ENCODE results near the gene SORCS2.
"Not testable (repeated sequence)": the region's sequence is repeated elsewhere in the genome, so short reads cannot be mapped to it uniquely, and the experiment has no call there.

SORCS2 gene

DNA sequence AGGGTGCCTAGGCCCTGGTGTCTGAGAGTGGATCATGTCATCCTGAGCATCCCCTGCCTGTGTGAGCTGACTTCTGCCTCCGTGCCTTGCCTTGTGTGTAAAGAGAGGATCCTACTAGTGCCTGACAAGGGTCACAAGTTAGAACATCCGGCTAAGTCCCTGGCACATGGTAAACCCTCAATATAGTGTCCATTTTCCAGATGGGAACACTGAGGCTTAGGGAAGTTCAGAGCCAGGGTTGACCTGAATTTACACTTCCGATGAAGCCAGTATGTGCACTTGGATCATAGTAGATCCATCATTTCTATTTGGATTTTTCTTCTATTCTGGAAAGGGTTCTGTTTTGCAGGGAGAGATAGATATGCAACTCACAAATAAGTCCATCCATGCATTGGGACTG, 254.9 kb downstream of the SORCS2 start:
- no peak overlapping the region for H3K4me3 ChIP-seq (ENCODE audit: low read depth, low read length)
- H3K4me1 ChIP-seq = no peaks in the 10 kb centered on the region
- no peak for DNase-seq
- TF ChIP-seq CTCF (IDR thresholded peaks at IDR 0.05; ENCODE audit: low read depth, low read length) = no peak
- H3K27me3 ChIP-seq = no peaks in the 10 kb centered on the region
- no peaks in the 10 kb centered on the region for H3K9me3 ChIP-seq
- H3K36me3 ChIP-seq = no peaks in the 10 kb centered on the region

DNA sequence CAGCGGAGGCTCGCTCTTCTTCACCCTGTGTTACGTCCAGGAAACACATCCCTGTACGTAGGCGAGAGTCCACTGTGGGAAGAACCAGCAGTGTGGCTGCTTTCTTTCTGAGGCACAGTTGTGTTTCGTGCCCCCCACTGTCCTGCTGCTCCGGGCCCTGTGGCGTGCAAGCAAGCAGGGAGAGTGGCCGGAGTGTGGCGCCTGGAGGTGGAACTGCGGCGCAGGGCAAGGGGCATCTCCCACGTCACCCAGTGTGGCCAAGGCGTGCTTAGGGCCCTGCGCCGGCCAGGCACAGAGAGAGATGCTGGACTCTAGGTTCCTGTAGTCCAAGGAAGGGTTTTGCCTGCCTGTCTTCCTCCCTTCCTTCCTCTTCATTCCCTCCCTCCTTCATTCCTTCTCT, 255.7 kb downstream of the SORCS2 start:
- Histone ChIP-seq H3K27me3 (no peaks in the 10 kb centered on the region), H3K4me1 (no peaks in the 10 kb centered on the region), H3K4me3 (ENCODE audit: low read depth, low read length) (no peak overlapping the region), H3K9me3 (no peaks in the 10 kb centered on the region), H3K36me3 (no peaks in the 10 kb centered on the region)
- TF ChIP-seq CTCF (IDR thresholded peaks at IDR 0.05; ENCODE audit: low read depth, low read length) = no peak
- DNase-seq = no peak

GRCh38 chr4:7450775-7451433, 258.6 kb downstream of the SORCS2 start:
- TF ChIP-seq CTCF (IDR thresholded peaks at IDR 0.05; ENCODE audit: low read depth, low read length) = no peak
- Histone ChIP-seq H3K4me3 (ENCODE audit: low read depth, low read length) (no peak overlapping the region), H3K9me3 (no peaks in the 10 kb centered on the region), H3K36me3 (no peaks in the 10 kb centered on the region), H3K4me1 (no peaks in the 10 kb centered on the region), H3K27me3 (no peaks in the 10 kb centered on the region)
- DNase-seq = no peak

DNA sequence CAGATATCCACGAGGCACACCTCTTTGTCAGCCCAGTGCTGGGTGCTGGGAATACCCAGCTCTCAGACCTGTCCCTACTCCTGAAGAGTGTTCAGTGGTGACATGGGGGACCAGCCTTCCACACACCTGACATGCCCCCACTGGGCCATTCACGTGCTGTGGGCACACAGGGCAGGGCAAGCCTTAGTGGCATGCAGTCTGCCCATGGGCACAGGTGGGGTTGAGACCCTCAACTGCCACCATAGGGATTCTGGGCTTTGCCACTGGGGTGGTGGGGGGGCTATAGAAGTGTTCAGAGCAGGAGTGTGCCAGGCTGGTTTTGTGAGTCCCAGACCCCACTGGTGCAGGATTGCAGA, 259.1 kb downstream of the SORCS2 start:
- DNase-seq = no peak
- Histone ChIP-seq H3K27me3 (no peaks in the 10 kb centered on the region), H3K4me3 (ENCODE audit: low read depth, low read length) (no peak overlapping the region), H3K9me3 (no peaks in the 10 kb centered on the region), H3K36me3 (no peaks in the 10 kb centered on the region), H3K4me1 (no peaks in the 10 kb centered on the region)
- TF ChIP-seq CTCF (IDR thresholded peaks at IDR 0.05; ENCODE audit: low read depth, low read length) = no peak

DNA sequence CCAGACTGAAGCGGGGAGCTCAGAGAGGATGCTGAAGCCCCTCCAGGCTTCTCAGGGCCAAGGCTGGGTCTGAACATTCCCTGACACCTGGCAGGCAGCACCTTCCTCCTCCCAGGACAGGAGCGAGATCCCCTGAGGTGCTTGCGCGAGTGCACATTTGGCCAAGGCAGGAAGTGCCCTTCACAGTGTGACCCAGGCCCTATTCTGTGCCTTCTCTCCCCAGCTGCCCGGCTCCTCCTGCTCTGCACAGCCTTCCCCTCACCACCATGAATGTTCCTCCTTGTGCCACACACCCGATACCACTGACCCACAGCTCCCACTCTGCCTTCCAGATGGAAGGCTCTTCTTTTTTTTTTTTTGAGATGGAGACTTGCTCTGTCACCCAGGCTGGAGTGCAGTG, 259.5 kb downstream of the SORCS2 start:
- no peak for DNase-seq
- Histone ChIP-seq H3K9me3 (no peaks in the 10 kb centered on the region), H3K4me3 (ENCODE audit: low read depth, low read length) (no peak overlapping the region), H3K36me3 (no peaks in the 10 kb centered on the region), H3K4me1 (no peaks in the 10 kb centered on the region), H3K27me3 (no peaks in the 10 kb centered on the region)
- TF ChIP-seq CTCF (IDR thresholded peaks at IDR 0.05; ENCODE audit: low read depth, low read length) = no peak

DNA sequence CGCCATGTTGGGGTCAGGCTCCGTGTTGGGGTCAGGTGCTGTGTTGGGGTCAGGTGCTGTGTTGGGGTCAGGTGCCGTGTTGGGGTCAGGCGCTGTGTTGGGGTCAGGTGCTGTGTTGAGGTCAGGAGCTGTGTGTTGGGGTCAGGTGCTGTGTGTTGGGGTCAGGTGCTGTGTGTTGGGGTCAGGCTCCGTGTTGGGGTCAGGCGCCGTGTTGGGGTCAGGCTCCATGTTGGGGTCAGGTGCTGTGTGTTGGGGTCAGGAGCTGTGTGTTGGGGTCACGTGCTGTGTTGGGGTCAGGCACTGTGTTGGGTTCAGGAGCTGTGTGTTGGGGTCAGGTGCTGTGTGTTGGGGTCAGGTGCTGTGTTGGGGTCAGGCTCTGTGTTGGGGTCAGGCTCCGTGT, 260.5 kb downstream of the SORCS2 start:
- H3K4me3 ChIP-seq (ENCODE audit: low read depth, low read length) = not testable (repeated sequence)

More for the DNA sequence above, 260.5 kb downstream of the SORCS2 start:
- H3K9me3 ChIP-seq, DNase-seq, H3K27me3 ChIP-seq, H3K36me3 ChIP-seq, H3K4me1 ChIP-seq: not testable (repeated sequence)

Measured in BE2C (cell line).